GM21367 (cell line): ENCODE results near the gene TNFRSF8.
"Not testable (repeated sequence)": the region's sequence is repeated elsewhere in the genome, so short reads cannot be mapped to it uniquely, and the experiment has no call there.

ENCODE experiments used
- ATAC-seq: cut with Tn5 transposase; IDR thresholded peaks from one replicate; pipeline ENCODE4 v1.9.1; 2021; ENCODE audit not compliant: unreplicated experiment

Gene TNFRSF8

DNA sequence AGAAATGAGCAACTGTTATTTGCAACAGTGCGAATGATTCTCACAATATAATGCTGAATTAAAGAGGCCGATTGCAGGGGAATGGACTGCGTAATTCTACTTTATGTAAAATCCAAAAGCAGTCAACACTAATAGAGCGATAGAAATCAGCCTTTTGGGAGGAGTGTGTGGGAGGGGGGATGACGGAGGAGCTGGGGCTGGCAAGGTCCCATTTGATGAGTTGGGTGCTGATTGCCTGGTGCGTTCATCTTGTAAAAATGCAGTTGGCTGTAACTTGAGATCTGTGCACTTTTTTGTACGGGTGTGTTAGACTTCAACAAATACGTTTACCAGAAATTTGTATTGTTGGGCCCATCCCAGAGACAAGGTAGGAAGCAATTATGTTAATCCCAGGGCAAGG lies 20.7 kb downstream of the TNFRSF8 start:
- ATAC-seq = no peak

DNA sequence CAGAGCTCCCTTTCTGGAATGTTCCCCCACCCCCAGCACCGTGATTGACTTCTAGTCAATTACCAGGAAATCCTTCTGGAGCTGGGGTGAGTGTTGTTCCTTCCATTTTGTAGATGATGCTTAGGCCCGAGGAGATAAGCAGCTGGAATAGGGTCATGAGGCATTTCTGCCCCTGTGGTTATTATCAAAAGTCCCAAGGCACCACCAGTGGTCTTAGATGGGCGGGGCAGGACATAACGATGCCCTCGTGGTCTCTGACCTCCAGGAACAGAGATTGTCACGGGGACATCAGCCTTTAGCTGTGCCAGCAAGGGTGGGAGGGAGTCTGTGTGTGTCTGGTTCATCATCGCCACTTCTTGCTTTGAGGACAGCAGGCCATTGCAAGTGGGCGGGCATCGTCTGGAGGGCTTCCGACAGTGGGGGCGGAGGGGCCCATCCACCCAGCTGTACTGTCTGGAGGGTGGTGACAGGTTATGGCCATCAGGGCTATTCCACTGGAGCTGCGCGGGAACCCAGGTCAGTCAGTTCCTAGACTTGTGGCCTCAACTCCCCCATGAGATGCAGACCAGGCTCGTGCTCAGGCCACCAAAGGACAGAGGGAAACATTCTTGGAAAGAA lies 22.6 kb downstream of the TNFRSF8 start:
- ATAC-seq = no peak

DNA sequence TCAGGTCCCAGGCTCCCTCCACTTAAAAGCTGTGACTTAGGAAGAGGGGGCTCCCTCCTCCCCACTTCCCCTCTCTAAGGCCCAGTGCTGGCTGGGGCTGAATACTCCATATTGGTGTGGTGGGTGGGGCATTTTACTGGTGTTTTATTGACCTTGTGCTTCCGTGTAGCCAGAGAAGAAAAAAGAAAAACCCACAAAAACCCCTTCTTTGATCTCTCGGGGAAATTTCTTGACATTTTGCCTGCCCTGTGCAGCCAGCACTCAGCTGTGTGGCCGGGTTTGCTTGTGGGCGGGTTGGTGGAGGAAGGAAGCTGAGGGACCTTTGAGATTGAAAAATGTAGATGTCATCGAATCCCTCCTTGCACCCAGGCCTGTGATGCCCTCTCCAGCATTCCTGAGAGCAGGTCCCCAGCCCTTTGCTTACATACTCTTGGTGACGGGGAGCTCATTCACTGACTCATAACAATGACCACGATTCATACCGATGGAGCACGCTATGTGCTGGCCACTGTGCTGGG lies 24.8 kb downstream of the TNFRSF8 start:
- ATAC-seq = no peak

DNA sequence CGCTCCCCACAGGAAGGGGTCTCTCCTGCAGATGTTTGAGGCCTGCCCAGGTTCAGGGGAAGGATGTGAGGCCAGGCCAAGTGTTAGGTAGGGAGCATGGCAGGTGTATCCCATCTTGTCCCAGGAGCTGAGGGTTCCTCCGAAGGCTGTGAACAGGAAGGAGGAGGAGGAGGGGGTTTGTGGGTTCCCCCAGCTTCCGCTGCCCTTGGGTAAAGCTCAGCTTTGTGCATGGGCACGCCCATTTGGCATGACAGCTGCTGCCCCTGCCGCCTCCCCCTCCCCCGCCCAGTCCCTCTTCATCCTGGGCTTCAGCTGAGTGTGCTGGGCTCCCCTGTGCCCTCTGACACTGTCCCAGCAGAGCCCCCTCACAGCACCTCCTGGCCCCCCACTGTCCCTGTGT lies 25.5 kb downstream of the TNFRSF8 start:
- no peak for ATAC-seq

DNA sequence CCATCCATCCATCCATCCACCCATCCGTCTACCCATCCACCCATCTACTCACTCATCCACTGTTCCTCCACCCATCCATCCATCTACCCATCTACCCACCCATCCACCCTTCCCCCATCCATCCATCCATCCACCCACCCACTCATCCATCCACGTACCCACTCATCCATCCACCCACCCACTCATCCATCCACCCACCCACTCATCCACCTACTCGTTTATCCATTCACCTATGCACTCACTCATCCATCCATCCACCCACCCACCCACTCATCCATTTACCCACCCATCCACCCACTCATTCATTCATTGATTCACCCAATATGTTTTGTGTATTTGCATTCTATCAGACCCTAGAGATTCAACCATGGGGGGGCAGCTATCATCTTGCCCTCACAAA lies 27.2 kb downstream of the TNFRSF8 start:
- no peak for ATAC-seq

DNA sequence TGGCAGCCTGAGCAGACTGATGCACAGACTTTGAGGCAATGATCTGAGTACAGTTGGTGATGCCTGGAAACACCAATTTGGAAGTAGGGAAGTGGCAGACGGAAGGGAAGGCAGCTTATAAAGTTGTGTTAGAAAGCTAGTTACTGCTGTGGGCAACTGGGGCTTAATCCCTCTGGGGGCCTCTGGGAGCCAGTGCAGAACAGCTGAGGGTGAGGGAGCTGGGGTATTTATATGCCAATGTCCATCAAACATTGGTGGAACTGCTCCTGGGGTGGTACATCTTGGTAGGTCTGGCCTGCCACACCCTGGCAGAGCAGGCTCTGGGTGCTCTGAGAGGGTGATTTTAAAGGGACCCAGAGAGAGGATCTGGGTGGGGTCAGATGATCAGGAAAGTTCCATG lies 28.1 kb downstream of the TNFRSF8 start:
- ATAC-seq = no peak

DNA sequence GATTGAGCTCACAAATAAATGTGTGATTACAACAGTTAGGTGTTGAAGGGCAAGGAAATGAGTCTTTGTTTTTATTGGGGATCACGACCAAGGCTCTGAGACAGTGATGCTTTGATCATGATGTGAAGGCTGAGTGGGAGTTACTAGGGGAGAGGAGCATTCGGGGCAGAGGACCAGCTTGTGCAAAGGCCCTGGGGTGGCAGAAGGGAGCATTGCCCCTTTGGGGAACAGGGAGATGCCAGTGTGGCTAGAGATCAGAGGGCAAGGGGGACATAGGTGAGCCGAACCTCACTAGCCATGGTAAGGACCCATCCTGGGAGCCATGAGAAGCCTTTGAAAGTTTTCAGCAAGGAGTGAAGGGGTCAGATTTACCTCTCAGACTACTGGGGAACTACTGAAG lies 31.1 kb downstream of the TNFRSF8 start:
- ATAC-seq = no peak

DNA sequence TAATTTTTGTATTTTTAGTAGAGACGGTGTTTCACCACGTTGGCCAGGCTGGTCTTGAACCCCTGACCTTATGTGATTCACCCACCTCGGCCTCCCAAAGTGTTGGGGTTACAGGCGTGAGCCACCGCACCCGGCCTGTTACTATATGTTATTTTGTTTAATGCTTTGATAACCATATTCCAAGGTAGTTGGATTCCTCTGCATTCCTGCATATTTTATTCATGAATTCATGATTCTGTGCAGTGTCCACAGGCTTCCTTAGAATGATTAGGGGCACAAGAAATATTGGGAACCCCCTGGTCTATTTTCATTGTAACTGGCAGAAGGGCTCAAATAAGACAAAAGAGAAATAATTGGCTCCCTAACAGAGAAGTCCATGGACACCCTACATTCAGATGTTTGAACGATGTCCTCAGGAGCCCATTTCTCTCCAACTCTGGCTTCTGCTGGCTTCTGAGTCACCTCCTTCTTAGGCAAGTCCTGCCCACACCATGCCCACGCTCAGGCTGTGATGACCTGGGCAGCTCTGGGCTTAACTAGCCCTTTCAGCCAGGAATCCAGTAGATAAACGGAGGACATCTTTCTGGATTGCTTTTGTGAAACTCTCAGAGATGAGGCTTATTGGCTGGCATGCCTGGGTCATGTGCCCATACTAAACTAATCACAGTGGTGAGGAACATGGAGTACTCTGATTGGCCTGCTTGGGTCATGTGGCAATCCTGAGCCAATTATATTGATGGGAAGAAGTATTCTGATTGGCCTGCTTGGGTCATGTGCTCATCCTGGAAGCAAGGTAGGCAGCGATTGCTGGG lies 32.6 kb downstream of the TNFRSF8 start:
- ATAC-seq = no peak

DNA sequence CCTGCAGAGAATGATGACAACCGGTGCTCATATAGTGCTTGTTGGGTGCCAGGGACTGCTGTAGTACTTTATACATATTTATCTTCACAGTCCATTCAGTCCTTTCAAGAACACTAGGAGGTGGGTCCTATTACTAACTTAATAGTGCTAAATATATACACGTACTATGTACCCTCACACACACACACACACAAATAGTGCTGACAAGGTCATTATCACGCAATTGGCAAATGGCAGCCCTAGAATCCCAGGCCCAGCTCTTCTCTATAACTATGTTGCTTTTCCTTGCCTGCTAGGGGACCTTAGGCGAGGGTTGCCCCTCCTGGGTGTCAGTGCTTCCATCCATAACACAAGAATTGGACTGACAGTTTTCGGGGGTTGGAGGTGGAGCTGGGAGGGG lies 33.5 kb downstream of the TNFRSF8 start:
- ATAC-seq = no peak

DNA sequence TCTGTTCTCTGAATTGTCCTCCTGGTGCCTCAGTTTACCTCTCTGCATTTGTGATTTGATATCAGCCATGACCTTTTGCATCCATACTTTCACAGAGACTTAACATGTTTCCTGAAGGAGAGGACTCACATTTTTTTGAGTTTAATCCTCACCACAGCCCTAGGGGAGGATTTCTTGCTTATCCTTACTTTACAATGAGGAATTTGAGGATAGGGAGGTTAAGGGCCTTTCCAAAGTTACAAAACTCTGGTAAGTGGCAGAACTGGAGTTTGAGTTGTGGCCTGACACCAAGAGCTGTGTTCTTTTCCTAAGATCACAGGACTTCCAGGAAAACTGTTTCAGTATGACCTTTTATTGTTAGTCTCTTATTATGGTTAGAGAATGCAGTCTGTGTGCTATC lies 34.2 kb downstream of the TNFRSF8 start:
- ATAC-seq = no peak

DNA sequence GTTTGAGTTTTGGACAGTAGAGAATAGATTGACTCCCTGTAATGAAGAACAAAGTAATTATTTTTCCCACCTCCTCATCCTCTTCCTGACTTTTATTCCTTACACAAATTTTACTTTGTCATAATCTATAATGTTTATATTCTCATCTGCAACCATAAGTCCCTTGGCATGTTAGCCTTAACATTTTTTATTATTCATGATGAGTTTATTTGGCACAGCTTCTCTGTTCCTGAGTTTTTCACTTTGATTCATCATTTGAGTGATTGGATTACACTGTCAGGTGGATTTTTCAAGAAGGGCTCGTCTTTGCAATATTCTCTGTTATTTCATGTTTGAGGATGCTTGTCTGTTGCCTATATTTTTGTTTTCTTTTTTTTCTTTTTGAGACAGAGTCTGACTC lies 35.7 kb downstream of the TNFRSF8 start:
- no peak for ATAC-seq

DNA sequence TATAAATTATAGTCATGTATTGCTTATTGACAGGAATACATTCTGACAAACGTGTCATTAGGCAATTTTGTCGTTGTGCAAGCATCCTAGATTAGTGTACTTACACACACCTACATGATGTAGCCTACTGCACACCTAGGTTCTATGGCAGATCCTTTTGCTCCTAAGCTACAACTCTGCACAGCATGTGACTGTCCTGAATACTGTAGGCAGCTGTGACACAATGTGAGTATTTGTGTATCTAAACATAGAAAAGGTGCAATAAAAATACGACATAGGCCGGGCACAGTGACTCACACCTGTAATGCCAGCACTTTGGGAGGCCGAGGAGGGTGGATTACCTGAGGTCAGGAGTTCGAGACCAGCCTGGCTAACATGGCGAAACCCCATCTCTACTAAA lies 36.5 kb downstream of the TNFRSF8 start:
- ATAC-seq = no peak

DNA sequence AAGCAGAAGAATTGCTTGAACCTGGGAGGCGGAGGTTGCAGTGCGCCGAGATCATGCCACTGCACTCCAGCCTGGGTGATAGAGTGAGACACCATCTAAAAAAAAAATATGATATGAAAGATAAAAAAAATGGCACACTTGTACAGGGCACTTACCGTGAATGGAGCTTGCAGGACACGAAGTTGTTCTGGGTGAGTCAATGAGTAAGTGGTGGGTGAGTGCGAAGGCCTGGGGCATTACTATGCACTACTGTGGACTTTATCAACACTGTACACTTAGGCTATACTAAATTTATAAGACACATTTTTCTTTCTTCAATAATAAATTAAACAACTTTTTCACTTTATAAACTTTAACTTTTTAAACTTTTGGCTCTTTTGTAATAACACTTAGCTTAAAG lies 37.0 kb downstream of the TNFRSF8 start:
- ATAC-seq = no peak

DNA sequence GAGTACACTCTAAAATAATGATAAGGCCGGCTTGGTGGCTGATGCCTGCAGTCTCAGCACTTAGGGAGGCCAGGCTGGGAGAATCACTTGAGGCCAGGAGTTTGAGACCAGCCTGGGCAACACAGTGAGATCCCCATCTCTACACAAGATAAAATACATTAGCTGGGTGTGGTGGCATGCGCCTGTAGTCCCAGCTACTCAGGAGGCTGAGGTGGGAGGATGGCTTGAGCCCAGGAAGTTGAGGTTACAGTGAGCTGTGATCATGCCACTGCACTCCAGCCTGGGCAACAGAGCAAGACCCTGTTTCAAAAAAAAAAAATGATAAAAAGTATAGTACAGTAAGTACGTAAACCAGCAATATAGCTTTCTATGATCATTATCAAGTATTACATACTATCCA lies 38.0 kb downstream of the TNFRSF8 start:
- ATAC-seq = not testable (repeated sequence)

DNA sequence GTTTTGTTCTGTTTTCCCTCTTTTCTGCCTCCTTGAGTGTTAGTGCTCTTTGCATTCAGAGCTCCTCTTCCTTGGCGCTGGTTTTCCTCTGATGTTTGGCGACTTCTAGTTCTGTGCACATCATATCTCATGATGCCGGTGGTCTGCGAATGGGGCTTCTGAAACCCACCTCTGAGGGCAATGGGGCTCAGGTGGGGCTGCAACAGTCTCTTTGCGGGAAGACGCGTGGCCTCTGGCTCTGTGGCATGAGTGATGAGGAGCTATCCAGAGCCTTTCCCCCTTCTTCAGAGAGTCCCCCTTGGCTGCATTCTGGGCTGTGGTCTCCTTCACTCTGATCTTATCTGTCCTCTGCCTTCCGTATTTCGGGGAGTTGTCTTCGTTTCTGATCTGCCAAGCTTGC lies 39.0 kb downstream of the TNFRSF8 start:
- no peak for ATAC-seq

DNA sequence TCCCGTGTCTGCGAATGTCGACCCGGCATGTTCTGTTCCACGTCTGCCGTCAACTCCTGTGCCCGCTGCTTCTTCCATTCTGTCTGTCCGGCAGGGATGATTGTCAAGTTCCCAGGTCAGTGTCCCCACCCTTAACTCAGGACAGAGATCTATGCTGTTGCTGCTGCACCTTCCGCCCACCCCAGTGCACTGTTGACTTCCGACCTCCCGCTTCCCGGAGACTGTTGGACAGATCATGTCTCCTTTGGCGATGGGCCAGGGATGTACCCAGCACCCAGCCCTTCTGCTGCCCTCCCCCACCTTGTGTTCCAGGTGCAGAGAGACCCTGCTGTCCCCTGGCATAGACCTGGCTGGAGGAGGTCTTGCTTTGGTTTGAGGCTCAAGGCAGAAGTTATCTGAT lies 41.3 kb downstream of the TNFRSF8 start:
- ATAC-seq = no peak

DNA sequence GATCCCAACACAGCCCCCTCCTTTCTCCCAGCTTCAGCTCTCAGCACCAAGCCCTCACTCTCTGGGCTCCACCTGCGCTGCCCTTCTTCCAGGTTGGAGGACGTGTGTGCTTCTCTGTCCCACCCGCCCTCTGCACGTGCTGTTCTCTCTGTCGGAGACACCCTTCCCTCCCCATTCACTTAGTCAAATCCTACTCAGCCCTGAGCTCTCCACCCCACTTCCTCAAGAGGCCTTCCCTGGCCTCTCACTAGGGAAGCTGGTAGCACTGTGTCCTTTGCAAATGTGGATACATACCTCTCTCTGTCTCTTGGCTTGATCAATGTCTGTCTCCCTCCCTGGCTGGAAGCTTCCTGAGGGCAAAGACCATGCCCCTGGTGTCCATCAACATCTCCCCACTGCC lies 43.0 kb downstream of the TNFRSF8 start:
- ATAC-seq = no peak

DNA sequence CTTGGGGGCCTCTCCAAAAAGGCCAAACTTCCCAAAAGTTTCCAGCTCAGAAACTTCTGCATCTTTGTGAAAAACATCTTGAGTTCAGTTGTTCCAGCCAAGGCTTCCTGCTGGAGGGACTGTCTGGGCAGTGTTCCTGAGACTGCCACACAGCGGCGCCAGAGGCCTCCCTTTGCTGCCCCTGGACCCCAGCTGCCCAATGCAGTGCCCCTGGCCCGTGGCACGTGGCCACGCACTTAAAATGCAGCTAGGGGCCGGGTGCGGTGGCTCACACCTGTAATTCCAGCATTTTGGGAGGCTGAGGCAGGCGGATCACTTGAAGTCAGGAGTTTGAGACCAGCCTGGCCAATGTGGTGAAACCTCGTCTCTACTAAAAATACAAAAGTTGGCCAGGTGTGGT lies 43.8 kb downstream of the TNFRSF8 start:
- ATAC-seq = not testable (repeated sequence)

DNA sequence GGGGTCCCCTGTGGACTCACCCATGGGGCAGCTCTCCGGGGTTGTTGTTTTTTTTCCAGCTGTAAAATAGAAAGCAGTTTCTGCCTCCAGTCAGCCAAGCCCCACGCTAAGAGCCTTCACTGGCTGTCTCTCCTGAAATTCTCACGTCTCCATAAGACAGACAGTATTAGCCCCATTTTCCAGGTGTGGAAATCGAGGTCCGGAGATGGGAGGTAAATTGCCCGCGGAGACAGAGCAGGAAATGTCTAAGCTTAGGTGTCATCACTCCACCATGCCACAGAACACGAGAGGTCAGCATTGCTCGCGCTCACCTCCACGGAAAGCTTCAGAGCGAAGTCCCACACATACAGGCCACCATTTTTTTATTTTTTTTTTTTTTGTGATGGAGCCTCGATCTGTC lies 44.6 kb downstream of the TNFRSF8 start:
- no peak for ATAC-seq

DNA sequence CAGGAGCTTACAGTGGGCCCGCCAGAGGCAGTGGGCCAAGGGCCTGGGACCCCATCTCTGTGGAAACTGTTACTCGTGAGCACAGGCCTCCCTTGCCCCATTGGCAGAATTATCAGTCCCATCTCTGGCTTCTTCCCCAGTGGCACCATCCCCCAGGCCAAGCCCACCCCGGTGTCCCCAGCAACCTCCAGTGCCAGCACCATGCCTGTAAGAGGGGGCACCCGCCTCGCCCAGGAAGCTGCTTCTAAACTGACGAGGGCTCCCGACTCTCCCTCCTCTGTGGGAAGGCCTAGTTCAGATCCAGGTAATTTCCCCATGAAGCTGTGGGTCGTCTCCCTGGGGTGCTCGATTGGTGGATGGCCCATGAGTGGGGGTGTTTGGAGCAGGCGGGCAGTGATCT lies 46.8 kb downstream of the TNFRSF8 start:
- ATAC-seq = no peak

DNA sequence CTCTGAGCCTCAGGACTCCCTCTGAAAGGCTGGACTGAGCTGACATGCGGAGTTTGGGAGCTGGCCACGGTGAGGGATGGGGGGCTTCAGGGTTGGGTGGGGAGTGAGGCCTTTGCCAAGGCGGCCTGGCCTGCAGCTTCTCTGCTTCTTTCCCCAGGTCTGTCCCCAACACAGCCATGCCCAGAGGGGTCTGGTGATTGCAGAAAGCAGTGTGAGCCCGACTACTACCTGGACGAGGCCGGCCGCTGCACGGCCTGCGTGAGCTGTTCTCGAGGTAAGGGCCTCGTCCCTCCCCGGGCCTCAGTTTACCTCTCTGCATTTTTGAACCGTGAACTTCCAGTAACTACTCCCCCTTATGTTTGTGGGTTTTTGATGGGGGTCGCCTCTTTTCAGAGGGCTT lies 48.6 kb downstream of the TNFRSF8 start:
- ATAC-seq = no peak

DNA sequence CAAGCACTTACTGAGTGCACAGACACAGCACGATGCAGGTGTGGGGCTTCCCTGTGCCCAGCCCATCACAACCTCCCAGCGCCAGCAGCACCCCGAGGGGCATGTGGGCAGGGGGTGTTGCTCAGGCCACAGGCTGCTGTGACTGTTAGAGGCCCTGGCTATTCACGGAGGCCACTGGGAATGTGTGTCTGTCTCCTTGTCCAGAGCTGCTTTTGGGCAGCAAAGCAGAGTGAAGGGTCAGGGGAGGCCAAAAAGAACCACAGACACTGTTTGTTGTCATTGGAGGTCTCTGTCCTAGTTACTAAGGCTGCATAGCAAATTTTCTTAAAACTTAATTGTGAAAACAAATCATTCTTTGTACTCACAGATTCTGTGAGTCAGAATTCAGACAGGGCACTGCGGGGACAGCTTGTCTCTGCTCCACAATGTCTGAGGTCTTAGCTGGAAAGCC lies 49.6 kb downstream of the TNFRSF8 start:
- ATAC-seq = no peak
